GM12891 (cell line): ENCODE results near the gene LAMA5.

Experiments used
- POLR2A ChIP-seq: IDR thresholded peaks from 2 replicates; pipeline ENCODE4 v1.6.1; 2011; ENCODE audit warnings: low read depth, low read length, control low read depth
- POLR2AphosphoS5 ChIP-seq: IDR thresholded peaks from 2 replicates; pipeline ENCODE4 v1.6.1; 2011; ENCODE audit warnings: low read depth, low read length, control low read depth

- TF ChIP-seq POLR2A (no peak), POLR2AphosphoS5 (no peak)
These were observed 15.4 kb upstream of the LAMA5 start for GRCh38 chr20:62382306-62383198.
